A673 (cell line): ENCODE results near the gene B3GNT7. TPM values are rescaled to one million over a fixed set of nuclear protein-coding genes. Genes with fewer than 3 reads are reported as not detected.

Source experiments
- BruUV-seq: library from RNA; stranded (reverse); fragments of 400-500 nt; replicated peaks from 2 replicates; lab custom pipeline; 2021; lab: Mats Ljungman, UMichigan
- CTCF ChIA-PET: fragments of 300-600 bp; sonication (Branson Sonifier 250); formaldehyde crosslinking; loops from one replicate; lab custom pipeline; 2022; ENCODE audit warnings: antibody characterized with exemption; lab: Charles Lee
- POLR2A ChIA-PET: fragments of 300-600 bp; sonication (Branson Sonifier 250); formaldehyde crosslinking; loops from one replicate; lab custom pipeline; 2022; ENCODE audit warnings: antibody characterized with exemption; ENCODE audit not compliant: low non-redundant PET; lab: Charles Lee
- DNase-seq: peaks from one replicate; pipeline ENCODE4 v3.0.0-alpha.2; 2015; ENCODE audit warnings: low spot score
- H3K27ac ChIP-seq: fragments of 200-600 bp; sonication (generic); 2 replicates; pipeline ENCODE4 v1.5.1; 2016; ENCODE audit warnings: mixed run types, low read depth, mild to moderate bottlenecking, mixed read lengths, antibody characterized with exemption, low read length; ENCODE audit not compliant: poor library complexity, severe bottlenecking
- H3K27me3 ChIP-seq: fragments of 200-600 bp; sonication (generic); replicated peaks from 2 replicates; pipeline ENCODE4 v1.6.1; 2017; ENCODE audit warnings: mixed run types, low read depth, mild to moderate bottlenecking, mixed read lengths, antibody characterized with exemption, low read length; ENCODE audit not compliant: insufficient read depth, poor library complexity
- H3K36me3 ChIP-seq: fragments of 200-600 bp; sonication (generic); 2 replicates; pipeline ENCODE4 v1.6.1; 2016; ENCODE audit warnings: mixed run types, mild to moderate bottlenecking, mixed read lengths, antibody characterized with exemption, low read length; ENCODE audit not compliant: insufficient read depth, poor library complexity, severe bottlenecking
- H3K4me1 ChIP-seq: fragments of 200-600 bp; sonication (generic); 2 replicates; pipeline ENCODE4 v1.6.1; 2017; ENCODE audit warnings: mixed run types, mild to moderate bottlenecking, mixed read lengths, antibody characterized with exemption, low read length; ENCODE audit not compliant: insufficient read depth, poor library complexity, severe bottlenecking
- H3K4me3 ChIP-seq: fragments of 200-600 bp; sonication (generic); 2 replicates; pipeline ENCODE4 v1.5.1; 2016; ENCODE audit warnings: low read depth, mixed run types, mild to moderate bottlenecking, mixed read lengths, low read length; ENCODE audit not compliant: poor library complexity, severe bottlenecking
- H3K9me3 ChIP-seq: fragments of 200-600 bp; sonication (generic); 2 replicates; pipeline ENCODE4 v1.6.1; 2016; ENCODE audit warnings: mixed run types, low read depth, mild to moderate bottlenecking, mixed read lengths, antibody characterized with exemption, low read length; ENCODE audit not compliant: poor library complexity, severe bottlenecking
- EZH2 ChIP-seq: fragments of 200-600 bp; sonication (generic); IDR thresholded peaks from 2 replicates; pipeline ENCODE4 v1.6.1; 2017; ENCODE audit warnings: borderline replicate concordance, low read depth, mild to moderate bottlenecking, mixed read lengths, antibody characterized with exemption, low read length; ENCODE audit not compliant: poor library complexity, severe bottlenecking
- intact Hi-C: fragments of 100-400 bp; cut with micrococcal nuclease; formaldehyde crosslinking; loops from one replicate; pipeline ENCODE4 v1.10.0; 2022; ENCODE audit not compliant: unreplicated experiment
- total RNA-seq: library from RNA; stranded (reverse); gene quantifications from 2 replicates; pipeline ENCODE4 v1.2.3, GENCODE V29; 2021
- TF ChIP-seq, protein P1 (sequence below): fragments of 300-800, 200-600 bp; sonication (generic); conservative IDR thresholded peaks from 2 replicates; pipeline ENCODE4 v1.5.1; 2017; ENCODE audit warnings: low read depth, mild to moderate bottlenecking, antibody characterized with exemption, low read length, moderate library complexity, mixed read lengths

B3GNT7 gene
- total RNA-seq, 1 experiment from 2014 or later, result not detected

- TF ChIP-seq EZH2, result no peak
- TF ChIP-seq, protein P1, sequence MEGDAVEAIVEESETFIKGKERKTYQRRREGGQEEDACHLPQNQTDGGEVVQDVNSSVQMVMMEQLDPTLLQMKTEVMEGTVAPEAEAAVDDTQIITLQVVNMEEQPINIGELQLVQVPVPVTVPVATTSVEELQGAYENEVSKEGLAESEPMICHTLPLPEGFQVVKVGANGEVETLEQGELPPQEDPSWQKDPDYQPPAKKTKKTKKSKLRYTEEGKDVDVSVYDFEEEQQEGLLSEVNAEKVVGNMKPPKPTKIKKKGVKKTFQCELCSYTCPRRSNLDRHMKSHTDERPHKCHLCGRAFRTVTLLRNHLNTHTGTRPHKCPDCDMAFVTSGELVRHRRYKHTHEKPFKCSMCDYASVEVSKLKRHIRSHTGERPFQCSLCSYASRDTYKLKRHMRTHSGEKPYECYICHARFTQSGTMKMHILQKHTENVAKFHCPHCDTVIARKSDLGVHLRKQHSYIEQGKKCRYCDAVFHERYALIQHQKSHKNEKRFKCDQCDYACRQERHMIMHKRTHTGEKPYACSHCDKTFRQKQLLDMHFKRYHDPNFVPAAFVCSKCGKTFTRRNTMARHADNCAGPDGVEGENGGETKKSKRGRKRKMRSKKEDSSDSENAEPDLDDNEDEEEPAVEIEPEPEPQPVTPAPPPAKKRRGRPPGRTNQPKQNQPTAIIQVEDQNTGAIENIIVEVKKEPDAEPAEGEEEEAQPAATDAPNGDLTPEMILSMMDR, result no peak
- POLR2A ChIA-PET, result no interaction called here
- H3K27me3 ChIP-seq, result no peaks in the 10 kb centered on the region
- BruUV-seq, result no TSS peak
- intact Hi-C loops, result no loop called here
- H3K9me3 ChIP-seq, result no peaks in the 10 kb centered on the region
- no peak overlapping the region for H3K27ac ChIP-seq
- H3K36me3 ChIP-seq, result no peaks in the 10 kb centered on the region
- H3K4me3 ChIP-seq, result no peak overlapping the region
- no peaks in the 10 kb centered on the region for H3K4me1 ChIP-seq
- CTCF ChIA-PET, result no interaction called here
- no peak for DNase-seq
Observed at GRCh38 chr2:231376857-231377256, 18.7 kb upstream of the B3GNT7 start.

DNA sequence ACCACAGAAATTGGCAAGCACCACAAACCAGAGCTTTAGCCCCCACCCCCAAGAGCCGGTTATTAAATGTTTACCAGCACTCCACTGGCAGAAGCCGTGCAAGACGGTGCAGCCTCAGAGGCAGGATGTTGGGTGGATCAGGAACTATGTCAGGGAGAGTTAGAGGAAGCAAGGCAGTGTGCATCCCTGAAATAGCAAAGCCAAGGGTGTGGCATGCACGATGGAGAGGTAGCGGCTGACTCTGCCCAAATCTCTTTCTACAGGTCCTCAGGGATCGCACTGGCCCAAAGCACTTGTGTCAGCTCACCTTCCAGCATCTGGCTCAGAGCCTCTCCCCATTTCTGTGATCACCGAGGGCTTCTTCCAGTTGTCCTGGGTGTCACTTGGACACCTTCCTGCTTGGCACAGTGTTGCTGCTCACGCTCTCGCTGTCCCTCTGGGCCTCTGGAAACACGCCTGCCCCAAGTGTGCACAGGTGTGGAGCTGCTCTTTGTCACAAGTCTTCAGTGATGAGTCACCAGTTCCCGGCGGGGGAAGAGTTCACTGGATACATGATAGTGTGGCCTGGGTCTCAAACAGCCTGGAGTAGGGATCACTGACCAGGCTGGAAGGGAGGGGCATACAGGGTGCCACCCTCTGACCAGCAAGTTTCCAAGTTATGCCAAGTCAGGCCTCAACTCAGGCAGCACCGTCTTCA, 17.3 kb upstream of the B3GNT7 start:
- intact Hi-C loops, result no loop called here
- no peak overlapping the region for H3K27ac ChIP-seq
- no peaks in the 10 kb centered on the region for H3K36me3 ChIP-seq
- BruUV-seq, result no TSS peak
- no peak overlapping the region for H3K4me3 ChIP-seq
- no peaks in the 10 kb centered on the region for H3K9me3 ChIP-seq
- TF ChIP-seq, protein P1, result no peak
- no peak for TF ChIP-seq EZH2
- ChIA-PET POLR2A (no interaction called here), CTCF (no interaction called here)
- no peak for DNase-seq
- no peaks in the 10 kb centered on the region for H3K27me3 ChIP-seq
- no peaks in the 10 kb centered on the region for H3K4me1 ChIP-seq

GRCh38 chr2:231379266-231380215, 16.0 kb upstream of the B3GNT7 start:
- POLR2A ChIA-PET, result no interaction called here
- no peak for TF ChIP-seq EZH2
- TF ChIP-seq, protein P1, result no peak
- Histone ChIP-seq H3K4me1 (no peaks in the 10 kb centered on the region), H3K27me3 (no peaks in the 10 kb centered on the region), H3K27ac (no peak overlapping the region), H3K4me3 (no peak overlapping the region), H3K9me3 (peaks cover 1% of the 10 kb centered on the region), H3K36me3 (no peaks in the 10 kb centered on the region)
- DNase-seq, result no peak
- CTCF ChIA-PET, result no interaction called here
- BruUV-seq, result no TSS peak
- intact Hi-C loops, result no loop called here
